ENCODE measurements around the gene RAB30.

The RAB30 gene

GRCh38 chr11:83115026-83115425 is 43.3 kb upstream of the RAB30 start:
- Histone ChIP-seq H3K4me3 (ENCODE audit: insufficient read depth, low read length, poor library complexity, severe bottlenecking) (no peak overlapping the region), H3F3A (ENCODE audit: insufficient read depth) (no peaks in the 10 kb centered on the region), H4K20me1 (ENCODE audit: low read depth, low read length) (no peaks in the 10 kb centered on the region)

GRCh38 chr11:83112886-83113285 is 41.2 kb upstream of the RAB30 start:
- no peak overlapping the region for H3K27ac ChIP-seq (ENCODE audit: low read depth, low read length)
- no peaks in the 10 kb centered on the region for H3F3A ChIP-seq (ENCODE audit: insufficient read depth)
- TF ChIP-seq EZH2phosphoT487 (conservative IDR thresholded peaks at IDR 0.05; ENCODE audit: low read length), result no peak
- TF ChIP-seq, protein P1, sequence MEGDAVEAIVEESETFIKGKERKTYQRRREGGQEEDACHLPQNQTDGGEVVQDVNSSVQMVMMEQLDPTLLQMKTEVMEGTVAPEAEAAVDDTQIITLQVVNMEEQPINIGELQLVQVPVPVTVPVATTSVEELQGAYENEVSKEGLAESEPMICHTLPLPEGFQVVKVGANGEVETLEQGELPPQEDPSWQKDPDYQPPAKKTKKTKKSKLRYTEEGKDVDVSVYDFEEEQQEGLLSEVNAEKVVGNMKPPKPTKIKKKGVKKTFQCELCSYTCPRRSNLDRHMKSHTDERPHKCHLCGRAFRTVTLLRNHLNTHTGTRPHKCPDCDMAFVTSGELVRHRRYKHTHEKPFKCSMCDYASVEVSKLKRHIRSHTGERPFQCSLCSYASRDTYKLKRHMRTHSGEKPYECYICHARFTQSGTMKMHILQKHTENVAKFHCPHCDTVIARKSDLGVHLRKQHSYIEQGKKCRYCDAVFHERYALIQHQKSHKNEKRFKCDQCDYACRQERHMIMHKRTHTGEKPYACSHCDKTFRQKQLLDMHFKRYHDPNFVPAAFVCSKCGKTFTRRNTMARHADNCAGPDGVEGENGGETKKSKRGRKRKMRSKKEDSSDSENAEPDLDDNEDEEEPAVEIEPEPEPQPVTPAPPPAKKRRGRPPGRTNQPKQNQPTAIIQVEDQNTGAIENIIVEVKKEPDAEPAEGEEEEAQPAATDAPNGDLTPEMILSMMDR (IDR thresholded peaks at IDR 0.05; ENCODE audit: insufficient read depth, low read length, poor library complexity, severe bottlenecking), result no peak
- H3K36me3 ChIP-seq (ENCODE audit: low read length), result no peaks in the 10 kb centered on the region
- H3K79me2 ChIP-seq (ENCODE audit: insufficient read depth, low read length), result no peaks in the 10 kb centered on the region
- no peaks in the 10 kb centered on the region for H3K9me2 ChIP-seq (replicated peaks; ENCODE audit: insufficient read depth, low read length)
- H3K4me2 ChIP-seq (ENCODE audit: low read depth, low read length, poor library complexity, severe bottlenecking), result no peak overlapping the region
- no peak overlapping the region for H3K9ac ChIP-seq (ENCODE audit: low read length)
- H3K27me3 ChIP-seq (ENCODE audit: low read length), result no peaks in the 10 kb centered on the region
- H3K9me3 ChIP-seq (ENCODE audit: insufficient read depth, low read length), result no peaks in the 10 kb centered on the region
- no peak overlapping the region for H2AFZ ChIP-seq (ENCODE audit: low read depth, low read length, severe bottlenecking)
- H4K20me1 ChIP-seq (ENCODE audit: low read depth, low read length), result no peaks in the 10 kb centered on the region
- H3K4me3 ChIP-seq (ENCODE audit: insufficient read depth, low read length, poor library complexity, severe bottlenecking), result no peak overlapping the region

More at GRCh38 chr11:83115026-83115425, 43.3 kb upstream of the RAB30 start:
- Histone ChIP-seq H3K9me3 (ENCODE audit: insufficient read depth, low read length) (no peaks in the 10 kb centered on the region), H3K27me3 (ENCODE audit: low read length) (no peaks in the 10 kb centered on the region), H3K36me3 (ENCODE audit: low read length) (no peaks in the 10 kb centered on the region), H3K27ac (ENCODE audit: low read depth, low read length) (no peak overlapping the region), H3K4me2 (ENCODE audit: low read depth, low read length, poor library complexity, severe bottlenecking) (no peak overlapping the region), H2AFZ (ENCODE audit: low read depth, low read length, severe bottlenecking) (no peak overlapping the region), H3K9ac (ENCODE audit: low read length) (no peak overlapping the region), H3K9me2 (replicated peaks; ENCODE audit: insufficient read depth, low read length) (no peaks in the 10 kb centered on the region), H3K79me2 (ENCODE audit: insufficient read depth, low read length) (no peaks in the 10 kb centered on the region)
- TF ChIP-seq, protein P1 (IDR thresholded peaks at IDR 0.05; ENCODE audit: insufficient read depth, low read length, poor library complexity, severe bottlenecking), result no peak
- TF ChIP-seq EZH2phosphoT487 (conservative IDR thresholded peaks at IDR 0.05; ENCODE audit: low read length), result no peak

GRCh38 chr11:83105168-83105567 is 33.5 kb upstream of the RAB30 start:
- Histone ChIP-seq H3K27ac (ENCODE audit: low read depth, low read length) (no peak overlapping the region), H3K9me2 (replicated peaks; ENCODE audit: insufficient read depth, low read length) (no peaks in the 10 kb centered on the region)
- TF ChIP-seq, protein P1 (IDR thresholded peaks at IDR 0.05; ENCODE audit: insufficient read depth, low read length, poor library complexity, severe bottlenecking), result no peak
- TF ChIP-seq EZH2phosphoT487 (conservative IDR thresholded peaks at IDR 0.05; ENCODE audit: low read length), result no peak

More at GRCh38 chr11:83105168-83105567, 33.5 kb upstream of the RAB30 start:
- no peaks in the 10 kb centered on the region for H3K27me3 ChIP-seq (ENCODE audit: low read length)
- H3K9me3 ChIP-seq (ENCODE audit: insufficient read depth, low read length), result no peaks in the 10 kb centered on the region
- H3K4me2 ChIP-seq (ENCODE audit: low read depth, low read length, poor library complexity, severe bottlenecking), result no peak overlapping the region
- H4K20me1 ChIP-seq (ENCODE audit: low read depth, low read length), result no peaks in the 10 kb centered on the region
- no peaks in the 10 kb centered on the region for H3K36me3 ChIP-seq (ENCODE audit: low read length)
- H2AFZ ChIP-seq (ENCODE audit: low read depth, low read length, severe bottlenecking), result no peak overlapping the region
- no peaks in the 10 kb centered on the region for H3K79me2 ChIP-seq (ENCODE audit: insufficient read depth, low read length)
- no peak overlapping the region for H3K4me3 ChIP-seq (ENCODE audit: insufficient read depth, low read length, poor library complexity, severe bottlenecking)
- H3F3A ChIP-seq (ENCODE audit: insufficient read depth), result no peaks in the 10 kb centered on the region
- no peak overlapping the region for H3K9ac ChIP-seq (ENCODE audit: low read length)
